ENCODE measurements around the gene SPOCK3. TPM values are rescaled to one million over a fixed set of nuclear protein-coding genes. Genes with fewer than 3 reads are reported as not detected.

The SPOCK3 gene
- total and polyA plus RNA-seq, 2 of the 13 experiments (the other 11 are each of a cell fraction or from before 2014, with no cell fraction given): not detected

DNA sequence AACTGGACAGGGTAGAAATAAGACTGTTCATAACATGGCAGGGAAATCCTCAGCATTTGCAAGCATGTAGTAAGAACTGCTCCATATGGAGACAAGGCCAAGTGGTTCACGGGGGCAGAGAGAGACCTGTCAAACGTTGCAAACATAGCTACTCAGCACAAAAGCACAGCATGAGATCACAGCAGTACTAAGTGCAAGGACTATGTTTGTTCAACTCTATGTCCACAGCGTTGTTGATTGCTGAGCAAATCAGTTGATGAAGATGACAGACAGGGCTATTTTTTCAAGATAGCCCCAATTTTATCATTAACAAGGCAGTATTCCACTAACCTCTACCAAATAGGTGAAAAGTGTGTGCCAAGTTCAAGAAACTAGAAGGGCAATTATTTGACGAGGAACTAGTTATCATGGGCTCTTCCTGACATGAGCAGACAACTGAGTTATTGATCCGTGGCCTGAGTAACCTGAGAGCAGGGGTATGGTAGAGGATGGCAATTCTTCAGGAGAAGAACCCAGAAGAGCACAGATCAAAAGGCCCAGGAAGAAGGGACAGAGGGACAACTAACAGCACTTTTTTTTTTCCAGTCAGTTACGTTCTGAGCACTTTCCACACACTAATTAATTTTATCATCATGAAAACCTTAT, 57.4 kb downstream of the SPOCK3 start (continued):
- TF ChIP-seq, protein P1, sequence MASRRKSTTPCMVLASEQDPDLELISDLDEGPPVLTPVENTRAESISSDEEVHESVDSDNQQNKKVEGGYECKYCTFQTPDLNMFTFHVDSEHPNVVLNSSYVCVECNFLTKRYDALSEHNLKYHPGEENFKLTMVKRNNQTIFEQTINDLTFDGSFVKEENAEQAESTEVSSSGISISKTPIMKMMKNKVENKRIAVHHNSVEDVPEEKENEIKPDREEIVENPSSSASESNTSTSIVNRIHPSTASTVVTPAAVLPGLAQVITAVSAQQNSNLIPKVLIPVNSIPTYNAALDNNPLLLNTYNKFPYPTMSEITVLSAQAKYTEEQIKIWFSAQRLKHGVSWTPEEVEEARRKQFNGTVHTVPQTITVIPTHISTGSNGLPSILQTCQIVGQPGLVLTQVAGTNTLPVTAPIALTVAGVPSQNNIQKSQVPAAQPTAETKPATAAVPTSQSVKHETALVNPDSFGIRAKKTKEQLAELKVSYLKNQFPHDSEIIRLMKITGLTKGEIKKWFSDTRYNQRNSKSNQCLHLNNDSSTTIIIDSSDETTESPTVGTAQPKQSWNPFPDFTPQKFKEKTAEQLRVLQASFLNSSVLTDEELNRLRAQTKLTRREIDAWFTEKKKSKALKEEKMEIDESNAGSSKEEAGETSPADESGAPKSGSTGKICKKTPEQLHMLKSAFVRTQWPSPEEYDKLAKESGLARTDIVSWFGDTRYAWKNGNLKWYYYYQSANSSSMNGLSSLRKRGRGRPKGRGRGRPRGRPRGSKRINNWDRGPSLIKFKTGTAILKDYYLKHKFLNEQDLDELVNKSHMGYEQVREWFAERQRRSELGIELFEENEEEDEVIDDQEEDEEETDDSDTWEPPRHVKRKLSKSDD (CRISPR knock-in tag; IDR thresholded peaks at IDR 0.05; ENCODE audit: low read depth): no peak; the same call in 1 of the 2 replicates
- TF ChIP-seq ZSCAN21 (CRISPR knock-in tag; IDR thresholded peaks at IDR 0.05; ENCODE audit: borderline replicate concordance) (peak; percentile 99), MED13 (CRISPR knock-in tag; IDR thresholded peaks at IDR 0.05) (no peak), TBX2 (CRISPR knock-in tag; IDR thresholded peaks at IDR 0.05; ENCODE audit: borderline replicate concordance) (peak; percentile 71), NBN (conservative IDR thresholded peaks at IDR 0.05) (no peak), NAIF1 (CRISPR knock-in tag; IDR thresholded peaks at IDR 0.05; ENCODE audit: borderline replicate concordance) (no peak), PHF20 (CRISPR knock-in tag; IDR thresholded peaks at IDR 0.05) (no peak), ZFYVE20 (CRISPR knock-in tag; IDR thresholded peaks at IDR 0.05; ENCODE audit: borderline replicate concordance, low read depth) (no peak), ZNF510 (CRISPR knock-in tag; IDR thresholded peaks at IDR 0.05; ENCODE audit: low read depth) (no peak), ZNF691 (CRISPR knock-in tag; IDR thresholded peaks at IDR 0.05; ENCODE audit: borderline replicate concordance, low read depth) (no peak), SMYD3 (CRISPR knock-in tag; IDR thresholded peaks at IDR 0.05) (no peak), NPAS2 (CRISPR knock-in tag; IDR thresholded peaks at IDR 0.05; ENCODE audit: borderline replicate concordance) (no peak), RFXAP (CRISPR knock-in tag; IDR thresholded peaks at IDR 0.05; ENCODE audit: borderline replicate concordance) (no peak), ZNF34 (CRISPR knock-in tag; IDR thresholded peaks at IDR 0.05; ENCODE audit: borderline replicate concordance) (no peak), RORA (CRISPR knock-in tag; IDR thresholded peaks at IDR 0.05) (no peak), ASH2L (IDR thresholded peaks at IDR 0.05; ENCODE audit: insufficient read length, low read depth, low read length) (no peak), PAWR (CRISPR knock-in tag; IDR thresholded peaks at IDR 0.05; ENCODE audit: borderline replicate concordance) (no peak), ZKSCAN8 (CRISPR knock-in tag; IDR thresholded peaks at IDR 0.05; ENCODE audit: borderline replicate concordance) (no peak), NFATC3 (CRISPR knock-in tag; IDR thresholded peaks at IDR 0.05) (no peak)
- TF ChIP-seq, protein P2, sequence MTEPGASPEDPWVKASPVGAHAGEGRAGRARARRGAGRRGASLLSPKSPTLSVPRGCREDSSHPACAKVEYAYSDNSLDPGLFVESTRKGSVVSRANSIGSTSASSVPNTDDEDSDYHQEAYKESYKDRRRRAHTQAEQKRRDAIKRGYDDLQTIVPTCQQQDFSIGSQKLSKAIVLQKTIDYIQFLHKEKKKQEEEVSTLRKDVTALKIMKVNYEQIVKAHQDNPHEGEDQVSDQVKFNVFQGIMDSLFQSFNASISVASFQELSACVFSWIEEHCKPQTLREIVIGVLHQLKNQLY (CRISPR knock-in tag; IDR thresholded peaks at IDR 0.05): no peak
- TF ChIP-seq, protein P3, sequence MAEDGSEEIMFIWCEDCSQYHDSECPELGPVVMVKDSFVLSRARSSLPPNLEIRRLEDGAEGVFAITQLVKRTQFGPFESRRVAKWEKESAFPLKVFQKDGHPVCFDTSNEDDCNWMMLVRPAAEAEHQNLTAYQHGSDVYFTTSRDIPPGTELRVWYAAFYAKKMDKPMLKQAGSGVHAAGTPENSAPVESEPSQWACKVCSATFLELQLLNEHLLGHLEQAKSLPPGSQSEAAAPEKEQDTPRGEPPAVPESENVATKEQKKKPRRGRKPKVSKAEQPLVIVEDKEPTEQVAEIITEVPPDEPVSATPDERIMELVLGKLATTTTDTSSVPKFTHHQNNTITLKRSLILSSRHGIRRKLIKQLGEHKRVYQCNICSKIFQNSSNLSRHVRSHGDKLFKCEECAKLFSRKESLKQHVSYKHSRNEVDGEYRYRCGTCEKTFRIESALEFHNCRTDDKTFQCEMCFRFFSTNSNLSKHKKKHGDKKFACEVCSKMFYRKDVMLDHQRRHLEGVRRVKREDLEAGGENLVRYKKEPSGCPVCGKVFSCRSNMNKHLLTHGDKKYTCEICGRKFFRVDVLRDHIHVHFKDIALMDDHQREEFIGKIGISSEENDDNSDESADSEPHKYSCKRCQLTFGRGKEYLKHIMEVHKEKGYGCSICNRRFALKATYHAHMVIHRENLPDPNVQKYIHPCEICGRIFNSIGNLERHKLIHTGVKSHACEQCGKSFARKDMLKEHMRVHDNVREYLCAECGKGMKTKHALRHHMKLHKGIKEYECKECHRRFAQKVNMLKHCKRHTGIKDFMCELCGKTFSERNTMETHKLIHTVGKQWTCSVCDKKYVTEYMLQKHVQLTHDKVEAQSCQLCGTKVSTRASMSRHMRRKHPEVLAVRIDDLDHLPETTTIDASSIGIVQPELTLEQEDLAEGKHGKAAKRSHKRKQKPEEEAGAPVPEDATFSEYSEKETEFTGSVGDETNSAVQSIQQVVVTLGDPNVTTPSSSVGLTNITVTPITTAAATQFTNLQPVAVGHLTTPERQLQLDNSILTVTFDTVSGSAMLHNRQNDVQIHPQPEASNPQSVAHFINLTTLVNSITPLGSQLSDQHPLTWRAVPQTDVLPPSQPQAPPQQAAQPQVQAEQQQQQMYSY (CRISPR knock-in tag; IDR thresholded peaks at IDR 0.05): no peak
